Measurements from ENCODE around the gene CEP126.
"Not testable (repeated sequence)": the region's sequence is repeated elsewhere in the genome, so short reads cannot be mapped to it uniquely, and the experiment has no call there.

Gene CEP126

GRCh38 chr11:101940901-101941520, 26.2 kb downstream of the CEP126 start:
- DNase-seq (ENCODE audit: low read depth): no peak

GRCh38 chr11:101944923-101945322, 30.1 kb downstream of the CEP126 start:
- DNase-seq (ENCODE audit: low read depth): no peak

- DNase-seq (ENCODE audit: low read depth): no peak
Observed at GRCh38 chr11:101945448-101945847, 30.6 kb downstream of the CEP126 start.

- DNase-seq (ENCODE audit: low read depth): no peak
Observed at GRCh38 chr11:101949680-101950220, 34.9 kb downstream of the CEP126 start.

- DNase-seq (ENCODE audit: low read depth): no peak
Observed at GRCh38 chr11:101955278-101955677, 40.5 kb downstream of the CEP126 start.

- no peak for DNase-seq (ENCODE audit: low read depth)
Observed at GRCh38 chr11:101955701-101956100, 40.9 kb downstream of the CEP126 start.

GRCh38 chr11:101960231-101960630, 45.4 kb downstream of the CEP126 start:
- DNase-seq (ENCODE audit: low read depth): no peak

- not testable (repeated sequence) for DNase-seq (ENCODE audit: low read depth)
Observed at GRCh38 chr11:101964200-101964599, 49.4 kb downstream of the CEP126 start.

- no peak for DNase-seq (ENCODE audit: low read depth)
Observed at GRCh38 chr11:101974255-101974654, 59.4 kb downstream of the CEP126 start.

GRCh38 chr11:101974771-101975170, 60.0 kb downstream of the CEP126 start:
- no peak for DNase-seq (ENCODE audit: low read depth)

GRCh38 chr11:101975734-101976133, 60.9 kb downstream of the CEP126 start:
- DNase-seq (ENCODE audit: low read depth): no peak

- no peak for DNase-seq (ENCODE audit: low read depth)
Observed at GRCh38 chr11:101987370-101987769, 72.6 kb downstream of the CEP126 start.

GRCh38 chr11:101993172-101993571, 78.4 kb downstream of the CEP126 start:
- no peak for DNase-seq (ENCODE audit: low read depth)

- DNase-seq (ENCODE audit: low read depth): not testable (repeated sequence)
Observed at GRCh38 chr11:101994052-101994469, 79.3 kb downstream of the CEP126 start.

- no peak for DNase-seq (ENCODE audit: low read depth)
Observed at GRCh38 chr11:101996111-101996510, 81.3 kb downstream of the CEP126 start.

GRCh38 chr11:102001657-102002338, 87.0 kb downstream of the CEP126 start:
- no peak for DNase-seq (ENCODE audit: low read depth)

GRCh38 chr11:102004220-102004619, 89.4 kb downstream of the CEP126 start:
- DNase-seq (ENCODE audit: low read depth): no peak

GRCh38 chr11:102005306-102005705, 90.5 kb downstream of the CEP126 start:
- no peak for DNase-seq (ENCODE audit: low read depth)

GRCh38 chr11:102006835-102007566, 92.2 kb downstream of the CEP126 start:
- no peak for DNase-seq (ENCODE audit: low read depth)

- DNase-seq (ENCODE audit: low read depth): no peak
Observed at GRCh38 chr11:102007567-102008437, 93.0 kb downstream of the CEP126 start.

GRCh38 chr11:102010776-102011494, 96.1 kb downstream of the CEP126 start:
- DNase-seq (ENCODE audit: low read depth): no peak
